Skeletal muscle tissue (tissue), 4 donors: ENCODE measurements around the gene GOSR2. TPM values are rescaled to one million over a fixed set of nuclear protein-coding genes. Genes with fewer than 3 reads are reported as not detected.
A peak's percentile ranks its signal among the peaks of the same experiment; 100 is the strongest.
"Not testable (repeated sequence)": the region's sequence is repeated elsewhere in the genome, so short reads cannot be mapped to it uniquely, and the experiment has no call there.

Experiments
- H3K27ac ChIP-seq: one replicate; pipeline ENCODE4 v1.7.0; 2013; ENCODE audit warnings: mild to moderate bottlenecking, low read depth, low read length, inconsistent platforms
- H3K27me3 ChIP-seq, 3 donors: one replicate each; pipeline ENCODE4 v1.7.0; 2013; ENCODE audit warnings: low read length in 3 of 3; ENCODE audit not compliant: control insufficient read depth in 3 of 3, insufficient read depth in 3 of 3
- H3K36me3 ChIP-seq, 3 donors: one replicate each; pipeline ENCODE4 v1.7.0; 2013; ENCODE audit warnings: low read length in 3 of 3; ENCODE audit not compliant: control insufficient read depth in 3 of 3, insufficient read depth in 3 of 3
- H3K4me1 ChIP-seq, 3 donors: one replicate each; pipeline ENCODE4 v1.7.0; 2013; ENCODE audit warnings: low read length in 3 of 3, mild to moderate bottlenecking in 3 of 3; ENCODE audit not compliant: control insufficient read depth in 3 of 3, insufficient read depth in 3 of 3
- H3K4me3 ChIP-seq, 3 donors: one replicate each; pipeline ENCODE4 v1.7.0; 2013; ENCODE audit warnings: low read length in 3 of 3
- H3K9ac ChIP-seq, 3 donors: one replicate each; pipeline ENCODE4 v1.7.0; 2013; ENCODE audit warnings: low read length in 3 of 3, mild to moderate bottlenecking in 3 of 3, moderate library complexity in 2 of 3, low read depth in 1 of 3
- H3K9me3 ChIP-seq, 3 donors: one replicate each; pipeline ENCODE4 v1.7.0; 2013; ENCODE audit warnings: low read length in 3 of 3; ENCODE audit not compliant: control insufficient read depth in 3 of 3
- total RNA-seq: library from RNA; depleted of rRNA; stranded (reverse); fragments of >200 nt; gene quantifications from one replicate; pipeline ENCODE4 v1.2.3, GENCODE V29; 2014
- donor health status: Osteomylitis.

Gene GOSR2
- total RNA-seq, 1 donor from 2014 or later, result 41.2 TPM

- no peak overlapping the region for H3K4me3 ChIP-seq
- H3K27me3 ChIP-seq, result no peaks in the 10 kb centered on the region
- no peak overlapping the region for H3K27ac ChIP-seq
- no peak overlapping the region for H3K9ac ChIP-seq
- peaks cover 0 to 3% (median 0%) of the 10 kb centered on the region in 3 donors for H3K4me1 ChIP-seq
- H3K36me3 ChIP-seq, result no peaks in the 10 kb centered on the region
- H3K9me3 ChIP-seq, result no peaks in the 10 kb centered on the region
These were observed 14.8 kb upstream of the GOSR2 start for GRCh38 chr17:46908068-46908737.

- Histone ChIP-seq H3K36me3 (no peaks in the 10 kb centered on the region), H3K4me1 (peaks cover 0 to 3% (median 0%) of the 10 kb centered on the region in 3 donors), H3K27me3 (no peaks in the 10 kb centered on the region), H3K4me3 (no peak overlapping the region), H3K9me3 (no peaks in the 10 kb centered on the region), H3K27ac (no peak overlapping the region), H3K9ac (no peak overlapping the region)
These were observed 12.6 kb upstream of the GOSR2 start for GRCh38 chr17:46910179-46910927.

- Histone ChIP-seq H3K4me1 (peaks cover 0 to 3% (median 0%) of the 10 kb centered on the region in 3 donors), H3K4me3 (no peak overlapping the region), H3K9ac (no peak overlapping the region), H3K27me3 (no peaks in the 10 kb centered on the region), H3K27ac (no peak overlapping the region), H3K36me3 (no peaks in the 10 kb centered on the region), H3K9me3 (no peaks in the 10 kb centered on the region)
These were observed 11.6 kb upstream of the GOSR2 start for GRCh38 chr17:46911311-46911710.

GRCh38 chr17:46915596-46915995 is 7.4 kb upstream of the GOSR2 start:
- H3K36me3 ChIP-seq, result no peaks in the 10 kb centered on the region
- H3K4me1 ChIP-seq, result peaks cover 0 to 3% (median 0%) of the 10 kb centered on the region in 3 donors
- no peaks in the 10 kb centered on the region for H3K9me3 ChIP-seq
- H3K27me3 ChIP-seq, result no peaks in the 10 kb centered on the region
- no peak overlapping the region for H3K4me3 ChIP-seq
- no peak overlapping the region for H3K27ac ChIP-seq
- no peak overlapping the region for H3K9ac ChIP-seq

- H3K9ac ChIP-seq, result no peak overlapping the region
- H3K4me1 ChIP-seq, result peaks cover 0 to 2% (median 0%) of the 10 kb centered on the region in 3 donors
- H3K27ac ChIP-seq, result no peak overlapping the region
These were observed 6.7 kb upstream of the GOSR2 start for GRCh38 chr17:46916211-46916610.

GRCh38 chr17:46916623-46917022 is 6.3 kb upstream of the GOSR2 start:
- no peak overlapping the region for H3K9ac ChIP-seq
- no peak overlapping the region for H3K27ac ChIP-seq
- H3K27me3 ChIP-seq, result no peaks in the 10 kb centered on the region
- no peaks in the 10 kb centered on the region for H3K4me1 ChIP-seq
- no peaks in the 10 kb centered on the region for H3K36me3 ChIP-seq
- no peak overlapping the region for H3K4me3 ChIP-seq
- no peaks in the 10 kb centered on the region for H3K9me3 ChIP-seq

More at GRCh38 chr17:46916211-46916610, 6.7 kb upstream of the GOSR2 start:
- Histone ChIP-seq H3K36me3 (no peaks in the 10 kb centered on the region), H3K27me3 (no peaks in the 10 kb centered on the region), H3K4me3 (no peak overlapping the region), H3K9me3 (no peaks in the 10 kb centered on the region)

GRCh38 chr17:46917041-46917440 is 5.9 kb upstream of the GOSR2 start:
- Histone ChIP-seq H3K27ac (no peak overlapping the region), H3K9me3 (no peaks in the 10 kb centered on the region), H3K4me1 (no peaks in the 10 kb centered on the region), H3K27me3 (no peaks in the 10 kb centered on the region), H3K9ac (no peak overlapping the region), H3K4me3 (no peak overlapping the region), H3K36me3 (no peaks in the 10 kb centered on the region)

GRCh38 chr17:46917516-46917915 is 5.4 kb upstream of the GOSR2 start:
- no peak overlapping the region for H3K27ac ChIP-seq

GRCh38 chr17:46921962-46922361 is 998 bp upstream of the GOSR2 start:
- not testable (repeated sequence) for H3K36me3 ChIP-seq, H3K27ac ChIP-seq, H3K27me3 ChIP-seq, H3K9me3 ChIP-seq, H3K9ac ChIP-seq
- Histone ChIP-seq H3K4me3 (peak overlapping the region in 1 of 3 donors; percentile 95), H3K4me1 (peaks cover 9 to 25% (median 12%) of the 10 kb centered on the region in 3 donors)

More at GRCh38 chr17:46917516-46917915, 5.4 kb upstream of the GOSR2 start:
- Histone ChIP-seq H3K9me3 (no peaks in the 10 kb centered on the region), H3K27me3 (no peaks in the 10 kb centered on the region), H3K4me3 (no peak overlapping the region), H3K4me1 (peaks cover 0 to under 1% (median 0%) of the 10 kb centered on the region in 3 donors), H3K9ac (no peak overlapping the region), H3K36me3 (no peaks in the 10 kb centered on the region)

- Histone ChIP-seq H3K27ac (peak overlapping the region; percentile 98), H3K36me3 (no peaks in the 10 kb centered on the region), H3K9ac (peak overlapping the region; percentile 97 to 99 (median 98)), H3K4me1 (peaks cover 9 to 25% (median 12%) of the 10 kb centered on the region in 3 donors), H3K4me3 (peak overlapping the region; percentile 95 to 97 (median 97)), H3K9me3 (no peaks in the 10 kb centered on the region), H3K27me3 (no peaks in the 10 kb centered on the region)
These were observed 515 bp upstream of the GOSR2 start for GRCh38 chr17:46922487-46922803.
